GM12875 (cell line): Measurements from ENCODE around the gene ATP8A2.

Experiments
- H3K4me3 ChIP-seq: one replicate; pipeline ENCODE4 v1.5.1; 2011; ENCODE audit warnings: low read depth, low read length, control low read depth
- TF ChIP-seq, protein P1 (sequence below): IDR thresholded peaks from 2 replicates; pipeline ENCODE4 v1.5.1; 2011; ENCODE audit warnings: low read depth, mild to moderate bottlenecking, control low read depth, inconsistent platforms, low read length, moderate library complexity, borderline replicate concordance; ENCODE audit not compliant: insufficient read depth

The ATP8A2 gene

DNA sequence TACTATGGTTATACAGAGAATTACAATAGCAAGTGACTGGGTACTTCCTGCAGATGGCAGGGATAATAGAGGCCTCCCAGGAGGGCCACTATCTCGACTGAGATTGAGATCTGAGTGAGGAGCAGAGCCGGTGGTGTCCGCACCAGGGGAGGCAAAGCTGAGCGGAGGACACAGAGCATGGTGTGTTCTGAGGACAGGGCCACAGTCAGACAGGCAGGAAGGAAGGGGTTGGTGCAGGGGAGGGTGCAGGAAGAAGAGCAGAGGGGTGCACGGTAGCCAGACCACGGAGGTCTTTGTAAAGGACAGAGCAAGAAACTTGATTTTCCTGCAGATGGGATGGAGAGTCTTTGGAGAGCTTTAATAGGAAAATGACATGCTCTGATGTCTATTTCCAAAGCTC is 527.7 kb downstream of the ATP8A2 start:
- no peak overlapping the region for H3K4me3 ChIP-seq
- TF ChIP-seq, protein P1, sequence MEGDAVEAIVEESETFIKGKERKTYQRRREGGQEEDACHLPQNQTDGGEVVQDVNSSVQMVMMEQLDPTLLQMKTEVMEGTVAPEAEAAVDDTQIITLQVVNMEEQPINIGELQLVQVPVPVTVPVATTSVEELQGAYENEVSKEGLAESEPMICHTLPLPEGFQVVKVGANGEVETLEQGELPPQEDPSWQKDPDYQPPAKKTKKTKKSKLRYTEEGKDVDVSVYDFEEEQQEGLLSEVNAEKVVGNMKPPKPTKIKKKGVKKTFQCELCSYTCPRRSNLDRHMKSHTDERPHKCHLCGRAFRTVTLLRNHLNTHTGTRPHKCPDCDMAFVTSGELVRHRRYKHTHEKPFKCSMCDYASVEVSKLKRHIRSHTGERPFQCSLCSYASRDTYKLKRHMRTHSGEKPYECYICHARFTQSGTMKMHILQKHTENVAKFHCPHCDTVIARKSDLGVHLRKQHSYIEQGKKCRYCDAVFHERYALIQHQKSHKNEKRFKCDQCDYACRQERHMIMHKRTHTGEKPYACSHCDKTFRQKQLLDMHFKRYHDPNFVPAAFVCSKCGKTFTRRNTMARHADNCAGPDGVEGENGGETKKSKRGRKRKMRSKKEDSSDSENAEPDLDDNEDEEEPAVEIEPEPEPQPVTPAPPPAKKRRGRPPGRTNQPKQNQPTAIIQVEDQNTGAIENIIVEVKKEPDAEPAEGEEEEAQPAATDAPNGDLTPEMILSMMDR, result no peak

DNA sequence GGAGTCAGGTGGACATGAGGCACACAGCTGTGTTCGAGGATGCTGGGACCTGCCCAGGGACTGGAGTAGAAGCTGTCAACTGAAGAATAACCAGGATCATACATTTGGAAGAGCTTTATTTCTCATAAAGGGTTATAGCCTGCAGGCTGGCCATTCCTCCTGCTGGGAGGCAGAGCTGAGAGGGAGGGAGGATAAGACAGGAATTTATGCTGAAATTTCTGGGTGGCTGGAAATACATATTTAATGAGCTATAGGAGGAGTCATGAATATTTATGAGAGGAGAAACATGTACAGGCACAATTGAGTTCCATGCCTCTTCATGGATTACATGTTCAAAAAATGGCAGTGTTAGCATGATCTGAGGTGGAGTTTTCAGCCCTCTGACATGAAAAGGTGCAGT is 528.2 kb downstream of the ATP8A2 start:
- TF ChIP-seq, protein P1, result no peak
- no peak overlapping the region for H3K4me3 ChIP-seq

DNA sequence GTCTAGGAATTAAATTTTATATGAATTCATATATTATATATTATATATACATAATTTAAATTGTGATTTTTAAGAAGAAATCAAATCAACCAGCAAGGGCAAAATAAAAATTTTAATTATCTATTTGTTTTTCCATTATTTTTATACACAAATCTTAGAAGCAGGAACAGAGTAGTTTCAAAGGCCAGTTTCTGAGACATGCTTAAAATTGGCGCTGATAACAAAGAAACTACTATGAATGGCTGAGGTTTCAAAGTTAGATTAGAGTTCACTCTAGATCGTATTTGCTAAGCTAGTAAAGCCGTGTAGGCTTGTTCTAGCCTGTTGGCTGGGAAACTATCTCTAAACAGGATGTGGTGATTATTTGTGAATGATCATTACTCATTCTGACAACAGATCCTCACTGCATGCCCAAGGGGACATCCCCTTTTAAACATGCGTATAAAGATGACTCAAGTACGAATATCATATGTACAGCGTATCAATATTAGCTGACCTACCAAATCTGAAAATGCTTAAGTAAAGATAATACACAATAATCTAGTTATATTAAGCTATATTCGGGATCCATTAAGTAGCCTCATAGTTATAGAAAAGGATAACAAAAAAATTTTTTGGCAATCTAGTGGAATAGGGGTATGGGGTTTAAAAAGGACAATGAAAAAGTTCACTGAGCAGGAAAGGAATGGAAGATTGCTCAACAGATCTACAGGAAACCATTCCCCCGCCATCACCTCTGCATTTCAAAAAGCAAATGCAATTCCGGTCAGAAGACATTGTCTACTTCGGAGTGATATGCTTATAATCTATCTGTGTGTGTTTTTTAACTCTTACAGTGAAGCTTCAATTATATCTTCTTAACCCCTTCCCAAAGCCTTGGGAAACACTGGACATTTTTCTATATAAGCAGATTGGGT is 529.9 kb downstream of the ATP8A2 start:
- TF ChIP-seq, protein P1, result no peak
- H3K4me3 ChIP-seq, result no peak overlapping the region

DNA sequence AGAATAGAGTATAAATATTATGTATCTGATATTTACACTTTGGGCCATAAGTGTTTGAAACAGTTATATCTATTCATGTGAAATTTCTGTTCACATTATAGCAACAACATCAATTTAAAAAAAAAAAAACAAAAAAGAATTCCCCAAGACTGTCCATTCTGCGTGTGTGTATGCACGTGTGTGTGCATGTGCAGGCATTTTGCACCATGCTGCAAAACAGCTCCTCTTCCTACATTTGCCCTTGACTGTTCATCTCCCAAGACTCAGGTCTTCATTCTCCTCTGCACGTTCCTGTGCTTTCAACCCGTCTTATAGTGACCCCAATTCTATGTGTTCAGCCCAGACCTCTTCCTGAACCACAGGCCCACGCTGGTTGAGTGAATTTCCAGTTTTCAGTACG is 530.7 kb downstream of the ATP8A2 start:
- H3K4me3 ChIP-seq, result no peak overlapping the region
- TF ChIP-seq, protein P1, result no peak

DNA sequence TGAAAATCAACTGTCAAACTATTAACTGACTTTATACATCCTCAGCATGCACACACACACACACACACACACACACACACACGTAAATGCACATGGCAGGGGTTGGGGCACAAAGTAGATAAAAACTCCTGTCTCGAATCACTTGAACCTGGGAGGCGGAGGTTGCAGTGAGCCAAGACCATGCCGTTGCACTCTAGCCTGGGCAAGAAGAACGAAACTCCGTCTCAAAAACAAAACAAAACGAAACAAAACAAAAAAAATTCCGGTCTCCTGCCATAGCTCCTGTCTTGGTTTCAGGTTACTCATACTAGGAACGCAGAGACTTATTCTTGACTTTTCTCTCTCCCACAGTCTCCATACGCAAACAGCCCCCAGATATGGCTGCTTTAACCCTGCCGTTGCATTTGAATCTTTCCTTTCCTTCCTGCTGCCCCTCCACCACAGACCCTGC is 531.1 kb downstream of the ATP8A2 start:
- no peak overlapping the region for H3K4me3 ChIP-seq
- TF ChIP-seq, protein P1, result no peak

DNA sequence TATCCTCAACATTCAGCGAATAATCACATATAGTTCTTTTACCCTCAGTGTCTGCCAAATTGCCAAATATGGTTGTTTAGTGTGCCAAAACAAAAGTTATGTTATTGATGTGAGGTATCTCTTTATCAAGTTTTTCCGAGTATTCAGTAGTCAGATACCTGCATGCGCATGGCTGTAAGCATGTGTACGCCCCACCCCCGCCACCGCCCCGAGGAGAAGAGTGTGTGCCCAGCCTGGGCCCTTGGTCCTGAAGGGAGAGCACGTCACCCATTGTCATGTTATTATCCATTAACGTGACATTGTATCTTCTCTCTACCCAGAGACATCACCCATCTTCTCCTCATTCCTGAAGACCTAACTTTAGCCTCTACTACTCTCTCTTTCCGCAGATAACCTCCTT is 533.1 kb downstream of the ATP8A2 start:
- H3K4me3 ChIP-seq, result no peak overlapping the region
- TF ChIP-seq, protein P1, result no peak

DNA sequence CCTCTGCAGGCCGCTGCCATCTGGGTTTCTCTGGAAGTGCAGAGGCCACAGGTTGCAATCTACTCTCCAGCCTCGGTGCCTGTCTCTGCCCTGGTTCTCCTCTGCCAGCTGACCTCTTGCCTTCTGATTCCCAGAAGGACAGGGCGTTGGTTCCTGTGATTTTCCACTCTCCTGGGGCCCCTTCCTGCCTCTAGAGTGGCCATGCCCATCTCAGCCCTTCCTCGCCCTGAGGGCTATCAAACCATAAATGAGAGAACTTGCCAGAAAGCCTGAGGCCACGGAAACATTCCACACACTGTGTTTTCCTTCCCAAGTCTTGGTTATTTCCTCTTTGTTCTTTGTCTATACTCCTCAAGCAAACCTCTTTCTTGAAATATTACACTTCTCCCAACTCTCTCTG is 533.8 kb downstream of the ATP8A2 start:
- no peak overlapping the region for H3K4me3 ChIP-seq
- TF ChIP-seq, protein P1, result no peak
